Activated T-helper 1 cell treated with Interleukin-2 at 50 U/mL for 16 hours (primary cell): ENCODE results near the gene CTBP2.

ENCODE experiments used
- DNase-seq: peaks from one replicate; pipeline ENCODE4 v3.0.0-alpha.2; 2020; ENCODE audit warnings: low read depth

The CTBP2 gene

GRCh38 chr10:125144693-125145623, 15.4 kb downstream of the CTBP2 start:
- DNase-seq, result no peak

DNA sequence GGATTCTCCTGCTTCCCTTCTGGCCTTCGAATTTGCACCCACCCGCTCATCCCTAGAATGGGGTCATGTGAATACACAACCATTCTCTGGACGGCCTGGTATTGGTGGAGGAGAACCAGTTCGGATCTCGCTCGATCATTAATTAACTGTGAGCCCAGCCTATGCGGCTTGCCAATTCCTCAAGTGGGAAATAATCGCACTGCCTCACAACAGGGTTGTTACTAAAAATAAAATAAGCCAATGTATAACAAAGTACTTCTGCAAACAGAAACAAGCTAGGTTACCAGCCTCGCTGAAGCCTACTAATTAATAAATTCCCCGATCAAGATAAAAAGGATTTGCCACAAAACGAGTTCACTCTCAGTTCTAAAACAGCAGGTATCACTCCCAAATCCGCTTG, 16.2 kb downstream of the CTBP2 start:
- no peak for DNase-seq

DNA sequence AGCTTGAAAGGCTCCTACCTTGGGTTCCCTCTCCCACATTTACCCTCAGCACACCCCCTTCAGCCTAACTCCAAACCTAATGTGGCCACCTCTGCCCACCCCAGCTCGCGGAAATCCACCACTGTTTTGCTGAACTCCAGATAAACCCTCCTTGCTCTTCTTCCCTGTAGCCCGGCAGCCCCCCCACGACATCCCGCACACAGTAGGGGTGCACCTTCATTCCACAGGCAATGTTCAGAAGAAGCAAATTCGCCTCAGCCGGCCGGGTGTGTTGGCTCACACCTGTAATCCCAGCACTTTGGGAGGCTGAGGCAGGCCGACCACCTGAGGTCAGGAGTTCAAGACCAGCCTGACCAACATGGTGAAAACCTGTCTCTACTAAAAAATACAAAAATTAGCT, 17.4 kb downstream of the CTBP2 start:
- no peak for DNase-seq

- no peak for DNase-seq
Observed at GRCh38 chr10:125141860-125142484, 18.4 kb downstream of the CTBP2 start.

- no peak for DNase-seq
Observed at GRCh38 chr10:125141150-125141859, 19.1 kb downstream of the CTBP2 start.

DNA sequence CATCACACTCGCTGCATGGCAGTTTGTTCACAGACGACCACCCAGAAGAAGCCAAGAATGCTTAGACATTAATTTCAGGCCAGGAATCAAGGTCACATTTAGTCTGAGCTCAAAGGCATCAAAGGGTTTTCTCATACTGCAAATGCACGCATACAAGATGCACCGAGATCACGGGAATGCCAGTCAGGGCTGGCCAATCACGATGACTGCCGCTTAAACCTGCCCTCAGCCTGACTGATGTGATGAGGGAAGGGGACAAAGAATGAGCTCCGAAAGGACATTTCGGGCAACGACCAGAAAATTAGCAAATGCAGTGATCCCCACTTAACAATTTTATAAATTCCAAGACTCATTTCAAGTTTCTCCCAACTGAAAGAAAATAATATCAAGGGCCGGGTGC, 20.2 kb downstream of the CTBP2 start:
- DNase-seq, result no peak

- DNase-seq, result no peak
Observed at GRCh38 chr10:125137601-125138438, 22.5 kb downstream of the CTBP2 start.

DNA sequence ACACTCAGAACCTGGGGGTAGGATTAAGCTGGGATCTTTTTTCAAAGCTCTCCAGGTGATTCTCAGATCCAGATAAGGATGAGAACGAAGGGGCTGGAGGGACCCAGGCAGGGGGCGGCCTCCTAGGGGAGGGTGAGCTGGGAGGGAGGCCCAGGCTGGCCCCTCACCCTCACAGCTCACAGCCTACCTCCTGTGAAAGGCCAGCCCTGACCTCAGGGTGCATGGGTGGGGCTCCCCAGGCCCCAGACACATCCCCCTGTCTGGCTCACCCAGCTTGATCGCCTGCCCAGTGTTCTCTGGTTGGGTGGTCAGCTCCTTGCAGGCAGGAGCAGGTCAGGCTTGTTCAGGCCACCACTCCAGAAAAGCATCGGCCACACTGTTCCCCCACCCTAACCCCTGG, 24.3 kb downstream of the CTBP2 start:
- no peak for DNase-seq

- no peak for DNase-seq
Observed at GRCh38 chr10:125135771-125136035, 24.7 kb downstream of the CTBP2 start.

DNA sequence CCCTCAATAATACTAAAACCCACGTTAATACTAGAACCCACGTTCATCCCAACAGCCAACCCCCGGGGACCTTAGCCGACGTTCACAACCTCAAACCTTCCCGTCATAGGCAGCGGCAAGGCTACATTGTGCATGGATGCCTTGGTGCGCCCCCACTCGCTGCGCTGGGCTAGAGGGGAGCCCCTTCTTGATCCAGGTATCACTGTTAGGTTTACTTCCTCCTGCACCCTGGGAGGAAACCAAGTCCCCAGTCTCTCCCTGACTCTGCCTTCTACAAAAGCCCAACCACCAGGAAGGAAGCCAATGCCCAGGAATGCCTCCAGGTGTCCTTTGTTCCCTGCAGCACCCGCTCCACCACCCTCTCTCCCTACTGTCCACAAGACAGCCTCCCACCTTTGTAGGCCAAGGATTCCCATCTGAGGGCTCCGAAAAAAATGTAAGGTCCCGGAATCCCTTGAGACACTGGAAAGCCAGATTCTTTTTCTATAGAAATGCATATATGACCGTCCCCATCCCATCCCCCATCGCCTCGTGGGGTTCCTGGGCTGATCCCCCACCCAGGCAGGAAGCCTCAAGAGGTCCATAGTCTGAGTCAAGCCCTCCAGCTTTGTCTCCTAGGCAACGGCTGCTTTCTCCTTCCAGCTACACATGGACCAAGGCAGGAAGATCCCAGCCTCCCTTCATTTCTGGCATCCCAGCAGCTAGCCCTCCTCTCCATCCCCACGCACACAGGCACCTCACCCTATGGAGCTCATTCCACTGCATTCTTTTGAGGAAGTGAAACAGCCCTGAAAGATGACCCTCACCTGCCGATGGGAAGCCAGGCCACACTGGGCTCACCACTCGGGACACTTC, 25.2 kb downstream of the CTBP2 start:
- no peak for DNase-seq

- DNase-seq, result no peak
Observed at GRCh38 chr10:125134483-125134848, 25.9 kb downstream of the CTBP2 start.

- DNase-seq, result no peak
Observed at GRCh38 chr10:125133696-125134482, 26.5 kb downstream of the CTBP2 start.

DNA sequence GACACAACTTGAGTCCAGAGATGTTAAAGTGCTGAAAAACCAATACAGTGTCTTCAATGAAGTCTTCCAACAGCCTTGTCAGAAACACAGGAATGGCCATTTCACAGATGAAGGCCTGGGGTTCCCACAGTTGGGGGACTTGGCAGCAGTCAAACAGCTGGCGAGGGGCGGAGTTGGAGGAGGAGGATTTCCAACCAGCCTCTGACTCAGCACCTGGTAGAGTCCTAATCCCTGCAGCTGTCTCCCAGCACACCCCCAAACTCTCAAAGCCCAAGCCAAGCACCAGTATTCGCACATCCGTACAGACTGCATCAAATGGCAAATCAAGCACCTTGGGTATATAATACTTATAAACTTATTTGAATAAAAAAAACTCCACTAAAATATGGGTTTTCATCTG, 28.0 kb downstream of the CTBP2 start:
- no peak for DNase-seq

GRCh38 chr10:125130916-125131315, 29.4 kb downstream of the CTBP2 start:
- DNase-seq, result no peak

GRCh38 chr10:125130260-125130659, 30.1 kb downstream of the CTBP2 start:
- no peak for DNase-seq

DNA sequence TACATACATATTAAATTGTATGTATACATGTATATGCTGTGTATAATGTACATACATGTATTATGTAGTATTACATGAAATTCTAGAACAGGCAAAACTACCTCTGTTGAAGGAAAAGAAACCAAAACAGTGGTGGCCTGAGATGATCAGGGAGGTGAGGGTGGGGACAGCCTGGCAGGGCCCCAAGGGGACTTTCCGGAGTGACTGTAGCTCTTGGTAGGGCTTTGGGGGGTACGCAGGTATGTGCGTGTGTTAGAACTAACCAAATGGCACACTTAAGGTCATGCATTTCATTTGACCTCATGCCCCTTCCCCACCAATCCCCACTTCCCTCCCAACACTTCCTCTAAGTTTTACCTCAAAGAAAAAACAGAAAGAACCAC, 31.3 kb downstream of the CTBP2 start:
- DNase-seq, result no peak

DNA sequence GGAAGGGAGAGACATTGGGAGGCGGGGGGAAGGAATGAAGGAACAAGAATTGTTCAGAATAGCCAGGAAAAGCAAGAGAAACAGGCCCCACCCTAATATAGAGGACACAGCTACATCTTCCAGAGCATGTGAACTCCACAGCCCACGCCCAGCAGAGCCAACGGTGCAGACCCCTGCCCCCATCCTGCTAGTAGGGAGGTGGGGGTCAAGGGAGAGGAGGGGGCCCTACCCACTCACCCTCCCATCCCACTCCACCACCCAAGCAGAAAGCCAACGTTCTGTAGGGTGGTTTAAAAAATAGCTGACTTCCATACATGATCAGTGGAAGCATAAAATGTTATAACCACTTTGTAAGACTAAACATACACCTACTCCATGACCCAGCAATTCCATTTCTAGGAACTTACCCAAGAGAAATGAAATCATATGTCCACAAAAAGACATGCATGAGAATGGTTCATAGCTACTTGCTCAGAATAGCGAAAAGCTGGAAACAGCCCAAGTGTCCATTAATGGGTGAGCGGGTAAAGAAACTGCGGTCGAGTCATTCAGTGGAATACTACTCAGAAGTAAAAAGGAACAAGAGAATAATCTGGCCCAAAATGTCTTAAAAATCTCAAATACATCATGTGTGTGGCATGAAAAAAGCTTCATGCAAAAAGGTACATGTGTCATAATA, 31.8 kb downstream of the CTBP2 start:
- DNase-seq, result no peak

GRCh38 chr10:125127986-125128385, 32.4 kb downstream of the CTBP2 start:
- DNase-seq, result no peak

DNA sequence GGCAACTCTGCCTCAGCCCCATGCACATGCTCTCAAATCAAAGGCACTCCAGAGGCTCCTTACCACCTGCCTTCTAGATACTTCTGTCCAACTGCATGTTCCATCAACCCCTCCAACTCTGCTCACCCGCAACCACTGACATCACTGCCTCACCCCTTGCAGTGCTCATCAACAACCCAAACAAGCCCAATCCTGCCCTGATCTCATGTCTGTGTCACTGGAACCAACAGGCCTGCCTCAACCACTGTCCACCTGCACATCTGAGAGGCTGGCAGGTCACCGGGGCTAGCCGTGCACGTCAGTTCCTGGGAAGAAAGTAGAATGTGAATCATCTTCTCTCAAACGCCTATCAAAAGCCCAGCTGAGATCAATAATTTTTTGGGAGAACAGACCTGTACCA, 33.3 kb downstream of the CTBP2 start:
- DNase-seq, result no peak
